Fibroblast of skin of abdomen (primary cell): ENCODE results near the gene CRACDL.

Experiments used
- DNase-seq: peaks from one replicate; pipeline ENCODE4 v3.0.0-alpha.2; 2013

CRACDL gene

DNA sequence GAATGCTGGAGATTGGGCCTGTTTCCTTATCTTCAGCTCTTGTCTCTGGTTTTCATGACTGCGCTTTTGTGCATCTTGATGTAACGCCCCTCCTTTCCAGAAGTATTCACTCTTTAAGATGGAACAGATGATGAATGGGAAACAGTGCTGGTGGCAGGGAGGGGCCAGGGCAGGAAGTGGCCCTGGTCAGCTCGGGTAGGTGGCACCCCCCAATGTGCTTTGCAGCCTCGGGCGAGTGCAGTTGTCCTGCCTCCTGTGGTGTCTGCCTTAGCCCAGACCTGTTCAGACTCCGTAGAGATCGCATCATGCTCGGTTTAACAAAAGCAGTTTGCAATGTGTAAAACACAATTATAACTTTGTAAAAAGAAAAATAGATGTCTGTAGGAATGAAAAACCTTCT, 188.1 kb downstream of the CRACDL start:
- no peak for DNase-seq

DNA sequence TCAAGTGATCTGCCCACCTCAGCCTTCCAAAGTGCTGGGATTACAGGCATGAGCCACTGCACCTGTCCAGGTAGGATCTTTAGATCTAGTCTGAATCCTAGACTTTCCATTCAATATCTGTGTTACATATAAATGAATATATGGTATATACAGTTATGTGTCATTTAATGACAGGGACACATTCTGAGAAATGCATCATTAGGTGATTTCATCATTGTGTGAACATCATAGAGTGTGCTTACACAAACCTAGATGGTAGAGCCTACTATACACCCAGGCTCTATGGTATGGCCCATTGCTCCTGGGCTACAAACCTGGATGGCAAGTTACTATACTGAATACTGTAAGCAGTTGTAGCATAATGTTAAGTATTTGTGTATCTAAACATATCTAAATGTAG, 189.6 kb downstream of the CRACDL start:
- no peak for DNase-seq

DNA sequence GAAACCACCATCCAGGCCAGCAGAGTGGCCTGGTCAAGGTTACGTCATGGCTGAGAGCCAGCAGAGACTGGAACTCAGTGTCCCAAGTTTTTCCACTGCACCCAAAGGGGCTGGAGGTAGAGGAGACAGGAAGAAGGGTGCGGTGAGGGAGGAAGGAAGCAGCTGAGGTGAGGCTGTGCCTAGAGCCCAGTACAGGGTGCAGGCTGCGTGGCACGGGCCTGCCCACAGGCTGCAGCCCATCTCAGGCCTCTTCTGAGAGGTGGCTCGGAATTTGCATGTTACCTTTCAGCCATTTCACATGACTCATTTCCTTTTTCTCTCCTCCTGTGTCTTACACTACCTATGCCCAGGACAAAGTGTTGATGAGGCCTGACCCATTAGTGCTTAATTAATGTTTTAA, 191.4 kb downstream of the CRACDL start:
- DNase-seq = no peak
